Ishikawa (cell line): Measurements from ENCODE around the gene PSMB8.

Experiments used
- CEBPB ChIP-seq: IDR thresholded peaks from 2 replicates; pipeline ENCODE4 v1.6.1; 2012
- CREB1 ChIP-seq: IDR thresholded peaks from 2 replicates; pipeline ENCODE4 v1.6.1; 2012; ENCODE audit warnings: low read depth
- EGR1 ChIP-seq: IDR thresholded peaks from 2 replicates; pipeline ENCODE4 v1.6.1; 2012
- EP300 ChIP-seq: IDR thresholded peaks from 2 replicates; pipeline ENCODE4 v1.6.1; 2012; ENCODE audit warnings: borderline replicate concordance
- FOXM1 ChIP-seq: IDR thresholded peaks from 2 replicates; pipeline ENCODE4 v1.6.1; 2012; ENCODE audit warnings: low read depth, borderline replicate concordance
- NFIC ChIP-seq: IDR thresholded peaks from 2 replicates; pipeline ENCODE4 v1.6.1; 2012
- RAD21 ChIP-seq: IDR thresholded peaks from 2 replicates; pipeline ENCODE4 v1.6.1; 2012; ENCODE audit warnings: low read depth
- TAF1 ChIP-seq: IDR thresholded peaks from 2 replicates; pipeline ENCODE4 v1.6.1; 2012; ENCODE audit warnings: low read depth, mild to moderate bottlenecking
- TCF12 ChIP-seq: IDR thresholded peaks from 2 replicates; pipeline ENCODE4 v1.6.1; 2012; ENCODE audit warnings: low read depth
- TEAD4 ChIP-seq: IDR thresholded peaks from 2 replicates; pipeline ENCODE4 v1.6.1; 2012
- YY1 ChIP-seq: IDR thresholded peaks from 2 replicates; pipeline ENCODE4 v1.6.1; 2012; ENCODE audit warnings: low read depth
- ZBTB7A ChIP-seq: IDR thresholded peaks from 2 replicates; pipeline ENCODE4 v1.6.1; 2012; ENCODE audit warnings: low read depth
- TF ChIP-seq, protein P1 (sequence below): IDR thresholded peaks from 2 replicates; pipeline ENCODE4 v1.6.1; 2012
- TF ChIP-seq, protein P2 (sequence below): IDR thresholded peaks from 2 replicates; pipeline ENCODE4 v1.6.1; 2012
- TF ChIP-seq, protein P3 (sequence below): IDR thresholded peaks from 2 replicates; pipeline ENCODE4 v1.6.1; 2012; ENCODE audit warnings: low read depth, mild to moderate bottlenecking

Gene PSMB8

DNA sequence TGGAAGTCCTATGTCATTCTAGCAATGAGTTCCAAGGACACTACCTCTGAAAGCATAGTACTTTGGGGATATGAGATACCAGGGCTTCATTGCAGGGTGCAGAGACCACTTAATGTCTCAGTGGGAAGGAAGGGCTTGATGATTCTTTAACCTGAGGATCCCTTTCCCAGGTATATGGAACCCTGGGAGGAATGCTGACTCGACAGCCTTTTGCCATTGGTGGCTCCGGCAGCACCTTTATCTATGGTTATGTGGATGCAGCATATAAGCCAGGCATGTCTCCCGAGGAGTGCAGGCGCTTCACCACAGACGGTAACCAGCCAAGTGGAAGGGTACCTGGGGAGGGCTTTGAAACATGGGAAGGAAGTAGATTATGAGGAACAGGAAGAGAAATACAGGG lies 14.3 kb upstream of the PSMB8 start:
- TF ChIP-seq EGR1 (no peak), TEAD4 (no peak), CREB1 (no peak), YY1 (no peak), CEBPB (no peak)
- TF ChIP-seq, protein P1, sequence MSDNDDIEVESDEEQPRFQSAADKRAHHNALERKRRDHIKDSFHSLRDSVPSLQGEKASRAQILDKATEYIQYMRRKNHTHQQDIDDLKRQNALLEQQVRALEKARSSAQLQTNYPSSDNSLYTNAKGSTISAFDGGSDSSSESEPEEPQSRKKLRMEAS = no peak
- TF ChIP-seq, protein P2, sequence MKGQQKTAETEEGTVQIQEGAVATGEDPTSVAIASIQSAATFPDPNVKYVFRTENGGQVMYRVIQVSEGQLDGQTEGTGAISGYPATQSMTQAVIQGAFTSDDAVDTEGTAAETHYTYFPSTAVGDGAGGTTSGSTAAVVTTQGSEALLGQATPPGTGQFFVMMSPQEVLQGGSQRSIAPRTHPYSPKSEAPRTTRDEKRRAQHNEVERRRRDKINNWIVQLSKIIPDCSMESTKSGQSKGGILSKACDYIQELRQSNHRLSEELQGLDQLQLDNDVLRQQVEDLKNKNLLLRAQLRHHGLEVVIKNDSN = no peak
- TF ChIP-seq, protein P3, sequence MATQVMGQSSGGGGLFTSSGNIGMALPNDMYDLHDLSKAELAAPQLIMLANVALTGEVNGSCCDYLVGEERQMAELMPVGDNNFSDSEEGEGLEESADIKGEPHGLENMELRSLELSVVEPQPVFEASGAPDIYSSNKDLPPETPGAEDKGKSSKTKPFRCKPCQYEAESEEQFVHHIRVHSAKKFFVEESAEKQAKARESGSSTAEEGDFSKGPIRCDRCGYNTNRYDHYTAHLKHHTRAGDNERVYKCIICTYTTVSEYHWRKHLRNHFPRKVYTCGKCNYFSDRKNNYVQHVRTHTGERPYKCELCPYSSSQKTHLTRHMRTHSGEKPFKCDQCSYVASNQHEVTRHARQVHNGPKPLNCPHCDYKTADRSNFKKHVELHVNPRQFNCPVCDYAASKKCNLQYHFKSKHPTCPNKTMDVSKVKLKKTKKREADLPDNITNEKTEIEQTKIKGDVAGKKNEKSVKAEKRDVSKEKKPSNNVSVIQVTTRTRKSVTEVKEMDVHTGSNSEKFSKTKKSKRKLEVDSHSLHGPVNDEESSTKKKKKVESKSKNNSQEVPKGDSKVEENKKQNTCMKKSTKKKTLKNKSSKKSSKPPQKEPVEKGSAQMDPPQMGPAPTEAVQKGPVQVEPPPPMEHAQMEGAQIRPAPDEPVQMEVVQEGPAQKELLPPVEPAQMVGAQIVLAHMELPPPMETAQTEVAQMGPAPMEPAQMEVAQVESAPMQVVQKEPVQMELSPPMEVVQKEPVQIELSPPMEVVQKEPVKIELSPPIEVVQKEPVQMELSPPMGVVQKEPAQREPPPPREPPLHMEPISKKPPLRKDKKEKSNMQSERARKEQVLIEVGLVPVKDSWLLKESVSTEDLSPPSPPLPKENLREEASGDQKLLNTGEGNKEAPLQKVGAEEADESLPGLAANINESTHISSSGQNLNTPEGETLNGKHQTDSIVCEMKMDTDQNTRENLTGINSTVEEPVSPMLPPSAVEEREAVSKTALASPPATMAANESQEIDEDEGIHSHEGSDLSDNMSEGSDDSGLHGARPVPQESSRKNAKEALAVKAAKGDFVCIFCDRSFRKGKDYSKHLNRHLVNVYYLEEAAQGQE = no peak

DNA sequence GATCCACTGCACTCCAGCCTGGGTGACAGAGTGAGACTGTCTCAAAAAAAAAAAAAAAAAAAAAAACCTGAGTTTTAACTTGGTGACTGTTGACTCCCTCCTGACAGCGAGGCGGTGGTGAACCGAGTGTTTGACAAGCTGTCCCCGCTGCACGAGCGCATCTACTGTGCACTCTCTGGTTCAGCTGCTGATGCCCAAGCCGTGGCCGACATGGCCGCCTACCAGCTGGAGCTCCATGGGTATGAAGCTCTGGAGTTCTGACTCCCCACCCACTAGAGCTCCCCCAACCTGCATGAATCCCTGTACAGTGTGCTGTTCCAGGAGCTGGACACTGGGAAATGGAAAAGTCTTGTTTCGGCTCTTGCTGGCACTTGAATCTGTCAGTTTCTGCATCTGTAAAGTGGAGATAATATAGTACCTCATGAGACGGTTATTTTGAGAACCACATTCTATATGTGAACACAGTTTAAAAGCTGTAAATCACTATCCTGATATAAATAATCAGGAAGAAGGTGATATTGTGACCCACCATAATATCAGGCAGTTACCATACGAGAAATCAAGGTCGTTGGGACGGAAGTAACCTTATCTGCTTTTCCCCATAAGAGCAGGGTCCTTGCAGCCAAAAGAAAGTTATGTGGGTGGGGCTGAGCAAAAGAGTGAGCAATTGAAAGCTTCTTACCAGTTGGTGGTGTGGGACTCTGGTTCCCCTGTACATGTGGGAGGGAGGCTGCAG lies 13.5 kb upstream of the PSMB8 start:
- no peak for TF ChIP-seq EP300
- no peak for TF ChIP-seq RAD21
- TF ChIP-seq TEAD4 = no peak
- TF ChIP-seq YY1 = no peak
- TF ChIP-seq CEBPB = no peak
- no peak for TF ChIP-seq TAF1
- no peak for TF ChIP-seq FOXM1
- no peak for TF ChIP-seq CREB1
- no peak for TF ChIP-seq ZBTB7A
- no peak for TF ChIP-seq EGR1

DNA sequence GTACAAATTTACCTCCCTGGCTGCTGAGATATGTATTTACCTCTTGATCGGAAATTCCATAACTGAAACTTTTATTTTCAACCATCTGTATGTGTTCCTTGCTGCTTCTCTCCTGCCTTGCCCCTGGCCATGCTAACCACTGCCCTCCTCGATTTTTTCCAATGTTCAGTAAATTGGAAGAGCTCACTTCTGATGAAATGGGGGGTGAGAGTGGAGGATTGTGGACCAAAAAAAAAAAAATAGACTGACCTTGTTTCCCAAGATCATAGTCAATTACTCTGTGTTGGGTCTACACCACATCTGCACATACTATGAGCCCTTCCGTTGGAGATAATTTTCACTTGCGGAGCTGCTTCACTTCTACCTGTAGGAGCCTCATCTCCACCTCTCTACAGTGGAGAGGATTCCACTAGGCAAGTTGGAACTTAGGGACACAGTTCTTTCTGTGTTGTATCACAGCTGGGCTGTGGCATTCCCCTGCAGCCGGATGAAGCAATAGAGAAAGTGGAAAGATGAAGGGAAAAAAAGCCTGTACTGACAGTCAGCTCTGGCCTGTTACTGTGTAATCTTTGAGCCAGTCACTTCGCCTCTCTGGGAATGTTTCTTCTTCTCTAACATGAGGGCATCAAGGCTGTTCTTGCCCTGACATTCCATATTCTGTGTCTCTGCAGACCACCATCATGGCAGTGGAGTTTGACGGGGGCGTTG lies 11.8 kb upstream of the PSMB8 start:
- TF ChIP-seq FOXM1 = no peak
- no peak for TF ChIP-seq TEAD4
- TF ChIP-seq CEBPB = no peak
- TF ChIP-seq, protein P2 = no peak
- TF ChIP-seq, protein P3 = no peak
- no peak for TF ChIP-seq YY1
- TF ChIP-seq, protein P1 = no peak
- TF ChIP-seq CREB1 = no peak
- no peak for TF ChIP-seq ZBTB7A
- TF ChIP-seq TAF1 = no peak
- TF ChIP-seq TCF12 = no peak
- no peak for TF ChIP-seq RAD21
- no peak for TF ChIP-seq NFIC
- TF ChIP-seq EGR1 = no peak
- no peak for TF ChIP-seq EP300

DNA sequence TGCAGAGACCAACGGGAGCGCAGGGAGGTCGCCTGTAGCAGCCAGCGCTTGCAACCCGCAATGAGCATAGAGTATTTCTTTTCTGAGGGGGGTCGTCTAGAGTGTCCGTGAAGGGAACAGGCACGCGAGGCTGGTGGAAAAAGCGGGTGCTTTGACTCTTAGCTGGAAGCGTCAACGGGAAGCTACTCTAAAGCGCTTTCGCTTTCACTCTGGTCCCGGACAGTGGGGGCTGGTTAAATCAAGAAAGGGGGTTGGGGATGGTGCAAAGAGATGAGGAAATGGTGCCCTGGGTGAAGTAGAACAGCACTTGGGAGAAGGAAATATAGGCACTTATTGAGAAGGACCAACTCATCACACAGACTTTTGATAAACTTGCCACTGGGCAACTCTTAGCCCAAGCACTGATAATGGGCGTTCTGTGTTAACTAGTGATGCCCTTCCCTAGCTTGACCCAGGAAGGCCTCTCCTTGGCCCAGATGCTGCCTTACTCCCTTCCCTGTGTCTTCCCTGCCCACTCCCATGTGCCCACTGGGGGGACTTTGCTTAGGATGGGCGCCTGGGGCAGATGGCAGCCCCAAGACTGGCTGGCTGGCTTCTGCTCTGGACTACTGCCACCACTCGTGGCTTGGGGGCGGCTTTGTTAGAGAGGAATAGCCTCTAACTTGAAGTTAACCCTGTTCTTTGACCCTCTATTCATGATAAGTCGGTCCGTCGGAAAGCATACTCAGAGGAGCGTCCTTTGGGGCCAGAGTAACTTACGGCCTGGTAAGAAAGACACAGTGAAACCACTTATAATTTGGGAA lies 10.7 kb upstream of the PSMB8 start:
- no peak for TF ChIP-seq TCF12
- no peak for TF ChIP-seq NFIC
- TF ChIP-seq RAD21 = no peak
- TF ChIP-seq EP300 = no peak
- TF ChIP-seq, protein P3 = no peak
- no peak for TF ChIP-seq FOXM1
- no peak for TF ChIP-seq EGR1
- no peak for TF ChIP-seq CEBPB
- TF ChIP-seq, protein P2 = no peak
- no peak for TF ChIP-seq TEAD4
- TF ChIP-seq YY1 = no peak
